DMS153 treated with DMSO at 0.1 percent for 48 hours (cell line): ENCODE results near the gene IL6.
"Not testable (repeated sequence)": the region's sequence is repeated elsewhere in the genome, so short reads cannot be mapped to it uniquely, and the experiment has no call there.

ENCODE experiments used
- DNase-seq: peaks from one replicate; lab custom pipeline; 2025; ENCODE audit not compliant: unreplicated experiment; lab: John Stamatoyannopoulos, UW

IL6 gene

GRCh38 chr7:22703978-22704610 is 22.9 kb upstream of the IL6 start:
- not testable (repeated sequence) for DNase-seq

DNA sequence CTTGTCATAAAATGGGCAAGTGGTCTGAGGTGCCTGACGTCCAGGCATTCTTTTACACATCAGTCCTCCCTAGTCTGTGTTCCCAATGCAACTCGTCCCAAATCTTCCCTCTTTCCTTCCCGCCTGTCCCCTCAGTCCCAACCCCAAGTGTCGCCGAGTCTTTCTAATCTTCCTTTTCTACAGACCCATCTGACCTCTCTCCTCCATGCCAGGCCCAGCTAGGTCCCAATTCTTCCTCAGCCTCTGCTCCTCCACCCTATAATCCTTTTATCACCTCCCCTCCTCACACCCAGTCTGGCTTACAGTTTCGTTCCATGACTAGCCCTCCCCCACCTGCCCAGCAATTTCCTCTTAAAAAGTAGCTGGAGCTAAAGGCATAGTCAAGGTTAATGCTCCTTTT is 22.3 kb upstream of the IL6 start:
- not testable (repeated sequence) for DNase-seq

GRCh38 chr7:22705874-22706273 is 21.1 kb upstream of the IL6 start:
- not testable (repeated sequence) for DNase-seq

DNA sequence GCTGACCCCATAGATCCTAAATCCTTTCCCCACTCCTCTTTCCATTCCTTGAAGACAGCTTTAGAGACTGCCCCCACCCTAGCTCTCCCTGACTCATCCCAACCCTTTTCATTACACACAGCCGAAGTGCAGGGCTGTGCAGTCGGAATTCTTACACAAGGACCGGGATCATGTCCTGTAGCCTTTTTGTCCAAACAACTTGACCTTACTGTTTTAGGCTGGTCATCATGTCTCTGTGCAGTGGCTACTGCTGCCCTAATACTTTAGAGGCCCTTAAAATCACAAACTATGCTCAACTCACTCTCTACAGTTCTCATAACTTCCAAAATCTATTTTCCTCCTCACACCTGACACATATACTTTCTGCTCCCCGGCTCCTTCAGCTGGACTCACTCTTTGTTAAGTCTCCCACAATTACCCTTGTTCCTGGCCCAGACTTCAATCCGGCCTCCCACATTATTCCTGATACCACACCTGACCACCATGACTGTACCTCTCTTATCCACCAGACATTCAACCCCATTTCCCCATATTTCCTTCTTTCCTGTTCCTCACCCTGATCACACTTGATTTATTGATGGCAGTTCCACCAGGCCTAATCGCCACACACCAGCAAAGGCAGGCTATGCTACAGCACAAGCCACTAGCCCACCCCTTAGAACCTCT is 19.8 kb upstream of the IL6 start:
- DNase-seq, result not testable (repeated sequence)

GRCh38 chr7:22708214-22708613 is 18.8 kb upstream of the IL6 start:
- not testable (repeated sequence) for DNase-seq

DNA sequence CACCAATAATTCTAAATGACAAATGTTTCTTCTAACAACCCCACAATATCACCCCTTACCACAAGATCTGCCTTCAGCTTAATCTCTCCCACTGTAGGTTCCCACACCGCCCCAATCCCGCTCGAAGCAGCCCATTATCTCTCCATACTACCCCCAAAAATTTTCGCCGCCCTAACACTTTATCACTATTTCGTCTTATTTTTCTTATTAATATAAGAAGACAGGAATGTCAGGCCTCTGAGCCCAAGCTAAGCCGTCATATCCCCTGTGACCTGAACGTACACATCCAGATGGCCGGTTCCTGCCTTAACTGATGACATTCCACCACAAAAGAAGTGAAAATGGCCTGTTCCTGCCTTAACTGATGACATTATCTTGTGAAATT is 18.3 kb upstream of the IL6 start:
- DNase-seq, result not testable (repeated sequence)

- not testable (repeated sequence) for DNase-seq
Observed at GRCh38 chr7:22709062-22709829, 17.8 kb upstream of the IL6 start.

- DNase-seq, result no peak
Observed at GRCh38 chr7:22709857-22710256, 17.1 kb upstream of the IL6 start.

GRCh38 chr7:22712999-22713398 is 14.0 kb upstream of the IL6 start:
- no peak for DNase-seq

GRCh38 chr7:22713463-22713862 is 13.5 kb upstream of the IL6 start:
- no peak for DNase-seq

GRCh38 chr7:22715969-22716368 is 11.0 kb upstream of the IL6 start:
- no peak for DNase-seq

- DNase-seq, result no peak
Observed at GRCh38 chr7:22717760-22718159, 9.2 kb upstream of the IL6 start.

- DNase-seq, result no peak
Observed at GRCh38 chr7:22718200-22718711, 8.7 kb upstream of the IL6 start.

- DNase-seq, result no peak
Observed at GRCh38 chr7:22718911-22719420, 8.0 kb upstream of the IL6 start.

GRCh38 chr7:22720791-22721786 is 5.9 kb upstream of the IL6 start:
- no peak for DNase-seq

GRCh38 chr7:22722536-22723180 is 4.3 kb upstream of the IL6 start:
- no peak for DNase-seq

DNA sequence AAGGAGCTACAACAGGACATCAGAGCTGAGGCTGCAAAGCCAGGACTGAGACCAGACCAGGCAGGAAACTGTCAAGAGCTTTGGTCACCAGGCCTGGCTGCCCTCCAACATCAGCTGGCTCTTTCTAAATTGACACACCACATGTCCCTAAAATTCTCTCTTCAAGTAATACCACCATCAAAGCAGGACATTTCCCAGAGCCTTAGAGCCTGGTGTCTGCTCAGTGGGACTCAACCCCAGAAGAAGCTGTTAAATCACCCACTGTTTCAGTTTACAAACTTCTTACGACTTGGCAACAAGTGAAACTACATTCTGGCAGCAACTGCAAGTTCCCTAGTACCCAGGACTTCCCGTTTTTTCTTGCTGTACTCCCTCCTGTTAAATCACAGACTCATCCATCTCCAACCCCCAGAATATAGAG is 3.8 kb upstream of the IL6 start:
- DNase-seq, result peak; percentile 20

- DNase-seq, result no peak
Observed at GRCh38 chr7:22723637-22724036, 3.4 kb upstream of the IL6 start.

DNA sequence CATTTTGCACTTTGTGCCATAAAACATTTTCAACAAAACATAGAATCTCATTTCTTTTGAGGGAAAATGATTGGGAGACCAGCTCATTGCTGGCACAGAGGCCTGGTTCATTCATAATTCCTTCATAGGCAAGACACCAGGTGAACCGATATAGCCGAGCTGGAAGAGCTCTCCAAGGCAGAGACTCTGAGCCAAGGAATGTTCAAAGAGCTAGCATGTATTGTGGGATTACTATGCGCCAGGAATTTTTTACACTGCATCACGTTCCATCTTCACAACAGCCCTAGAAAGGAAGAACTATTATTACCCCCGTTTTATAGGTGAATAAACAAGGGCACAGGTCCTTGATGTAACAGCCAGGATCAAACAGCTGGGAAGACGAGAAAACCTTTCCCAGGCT is 2.1 kb upstream of the IL6 start:
- no peak for DNase-seq

DNA sequence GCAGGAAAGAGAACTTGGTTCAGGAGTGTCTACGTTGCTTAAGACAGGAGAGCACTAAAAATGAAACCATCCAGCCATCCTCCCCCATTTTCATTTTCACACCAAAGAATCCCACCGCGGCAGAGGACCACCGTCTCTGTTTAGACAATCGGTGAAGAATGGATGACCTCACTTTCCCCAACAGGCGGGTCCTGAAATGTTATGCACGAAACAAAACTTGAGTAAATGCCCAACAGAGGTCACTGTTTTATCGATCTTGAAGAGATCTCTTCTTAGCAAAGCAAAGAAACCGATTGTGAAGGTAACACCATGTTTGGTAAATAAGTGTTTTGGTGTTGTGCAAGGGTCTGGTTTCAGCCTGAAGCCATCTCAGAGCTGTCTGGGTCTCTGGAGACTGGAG is 1.4 kb upstream of the IL6 start:
- DNase-seq, result no peak
